Gastrocnemius medialis (tissue), 4 donors: ENCODE results near the gene APOBEC2. TPM values are rescaled to one million over a fixed set of nuclear protein-coding genes. Genes with fewer than 3 reads are reported as not detected.

Experiments used
- ATAC-seq, 2 donors: fragments of 150-250 bp; one replicate each; pipeline ENCODE4 v1.9.1; 2016
- DNase-seq, 2 donors: peaks; one replicate each; pipeline ENCODE4 v3.0.0-alpha.2; 2019
- H3K27ac ChIP-seq, 4 donors: fragments of 200-600 bp; sonication (generic); 1 replicate in 1 of 4; 2 replicates in 3 of 4; pipeline ENCODE4 v1.5.1; 2016 to 2018; ENCODE audit warnings: mild to moderate bottlenecking in 2 of 4, moderate library complexity in 1 of 4
- H3K27me3 ChIP-seq, 3 donors: fragments of 200-600 bp; sonication (generic) in 2 of 3; 1 replicate in 1 of 3; 2 replicates in 2 of 3; pipeline versions ENCODE4 v1.5.1 to v1.6.0; 2016 to 2019; ENCODE audit warnings: mild to moderate bottlenecking in 1 of 3, moderate library complexity in 1 of 3
- H3K36me3 ChIP-seq, 2 donors: fragments of 200-600 bp; sonication (generic) in 1 of 2; one replicate each; pipeline ENCODE4 v1.5.1; 2017 to 2018
- H3K4me1 ChIP-seq, 2 donors: fragments of 200-600 bp; sonication (generic) in 1 of 2; one replicate each; pipeline ENCODE4 v1.5.1; 2016 to 2017; ENCODE audit warnings: mild to moderate bottlenecking in 2 of 2
- H3K4me3 ChIP-seq, 4 donors: fragments of 200-600 bp; sonication (generic) in 3 of 4; 1 replicate in 1 of 4; 2 replicates in 3 of 4; pipeline ENCODE4 v1.5.1; 2016 to 2019; ENCODE audit warnings: mild to moderate bottlenecking in 2 of 4
- H3K9me3 ChIP-seq, 3 donors: fragments of 200-600 bp; sonication (generic) in 2 of 3; 1 replicate in 1 of 3; 2 replicates in 2 of 3; pipeline ENCODE4 v1.5.1; 2016 to 2019
- CTCF ChIP-seq, 5 experiments: fragments of 450-650 bp in 3 of 5; fragments of 200-600 bp in 2 of 5; sonication (generic) in 2 of 5; IDR thresholded peaks in 4 of 5; conservative IDR thresholded peaks in 1 of 5; 1 replicate in 4 of 5; 2 replicates in 1 of 5; pipeline ENCODE4 v1.5.1; 2016 to 2019; ENCODE audit warnings: antibody characterized with exemption in 5 of 5, mild to moderate bottlenecking in 3 of 5, moderate library complexity in 3 of 5
- POLR2A ChIP-seq, 2 donors: fragments of 450-650 bp; IDR thresholded peaks; one replicate each; pipeline ENCODE4 v1.6.1; 2017; ENCODE audit warnings: antibody characterized with exemption in 2 of 2, mild to moderate bottlenecking in 2 of 2, moderate library complexity in 2 of 2
- in situ Hi-C, 4 donors: fragments of 200-750 bp; cut with MboI; loops; one replicate each; pipeline versions ENCODE4 v1.15.0 to v1.8.0; 2017; ENCODE audit warnings: low sequenced_read_pairs in 4 of 4
- intact Hi-C: fragments of 100-400 bp; cut with DNase I; formaldehyde crosslinking; loops from one replicate; pipeline ENCODE4 v1.15.1; 2023; ENCODE audit warnings: low total_unique reads
- total RNA-seq, 4 donors: library from RNA; depleted of rRNA; stranded (reverse); fragments of >200 nt; gene quantifications; one replicate each; pipeline versions ENCODE4 v1.1.0 to v1.2.3, GENCODE V29; 2016

The APOBEC2 gene
- total RNA-seq, 4 donors from 2014 or later, result 93.9 to 315 (median 106) TPM

- Histone ChIP-seq H3K9me3 (no peaks in the 10 kb centered on the region), H3K4me1 (peaks cover under 1 to 8% of the 10 kb centered on the region in 2 donors), H3K4me3 (no peak overlapping the region), H3K36me3 (no peaks in the 10 kb centered on the region), H3K27me3 (no peaks in the 10 kb centered on the region), H3K27ac (no peak overlapping the region)
- in situ Hi-C loops (loop anchor here in 1 of 4 donors (25.0 kb wide), 1 partner anchor 1046 kb away; no protein-coding TSS in a partner anchor), intact Hi-C loops (no loop called here)
- no peak for ATAC-seq
- DNase-seq, result no peak
- TF ChIP-seq POLR2A (IDR thresholded peaks at IDR 0.05), result no peak
- no peak for TF ChIP-seq CTCF (IDR thresholded peaks at IDR 0.05 in 4 of 5, conservative IDR thresholded peaks at IDR 0.05 in 1 of 5)
These were observed 19.2 kb upstream of the APOBEC2 start for GRCh38 chr6:41033776-41034175.

- Histone ChIP-seq H3K36me3 (no peaks in the 10 kb centered on the region), H3K4me1 (peaks cover 6 to 19% of the 10 kb centered on the region in 2 donors), H3K9me3 (no peaks in the 10 kb centered on the region), H3K4me3 (no peak overlapping the region), H3K27ac (no peak overlapping the region), H3K27me3 (no peaks in the 10 kb centered on the region)
- in situ Hi-C loops, result loop anchor here in 1 of 4 donors (25.0 kb wide), 1 partner anchor 1049 kb away; no protein-coding TSS in a partner anchor
- no peak for ATAC-seq
- intact Hi-C loops, result no loop called here
- TF ChIP-seq CTCF (IDR thresholded peaks at IDR 0.05 in 4 of 5, conservative IDR thresholded peaks at IDR 0.05 in 1 of 5), result no peak
- TF ChIP-seq POLR2A (IDR thresholded peaks at IDR 0.05), result no peak
- no peak for DNase-seq
These were observed 16.8 kb upstream of the APOBEC2 start for GRCh38 chr6:41036186-41036585.

GRCh38 chr6:41036601-41037000, 16.4 kb upstream of the APOBEC2 start:
- no peaks in the 10 kb centered on the region for H3K9me3 ChIP-seq
- H3K4me1 ChIP-seq, result peaks cover 6 to 19% of the 10 kb centered on the region in 2 donors
- in situ Hi-C loops (loop anchor here in 1 of 4 donors (25.0 kb wide), 1 partner anchor 1049 kb away; no protein-coding TSS in a partner anchor), intact Hi-C loops (no loop called here)
- DNase-seq, result no peak
- no peak for ATAC-seq
- TF ChIP-seq CTCF (IDR thresholded peaks at IDR 0.05 in 4 of 5, conservative IDR thresholded peaks at IDR 0.05 in 1 of 5), result no peak
- no peak for TF ChIP-seq POLR2A (IDR thresholded peaks at IDR 0.05)
- H3K27ac ChIP-seq, result no peak overlapping the region
- H3K36me3 ChIP-seq, result no peaks in the 10 kb centered on the region
- no peak overlapping the region for H3K4me3 ChIP-seq
- no peaks in the 10 kb centered on the region for H3K27me3 ChIP-seq

DNA sequence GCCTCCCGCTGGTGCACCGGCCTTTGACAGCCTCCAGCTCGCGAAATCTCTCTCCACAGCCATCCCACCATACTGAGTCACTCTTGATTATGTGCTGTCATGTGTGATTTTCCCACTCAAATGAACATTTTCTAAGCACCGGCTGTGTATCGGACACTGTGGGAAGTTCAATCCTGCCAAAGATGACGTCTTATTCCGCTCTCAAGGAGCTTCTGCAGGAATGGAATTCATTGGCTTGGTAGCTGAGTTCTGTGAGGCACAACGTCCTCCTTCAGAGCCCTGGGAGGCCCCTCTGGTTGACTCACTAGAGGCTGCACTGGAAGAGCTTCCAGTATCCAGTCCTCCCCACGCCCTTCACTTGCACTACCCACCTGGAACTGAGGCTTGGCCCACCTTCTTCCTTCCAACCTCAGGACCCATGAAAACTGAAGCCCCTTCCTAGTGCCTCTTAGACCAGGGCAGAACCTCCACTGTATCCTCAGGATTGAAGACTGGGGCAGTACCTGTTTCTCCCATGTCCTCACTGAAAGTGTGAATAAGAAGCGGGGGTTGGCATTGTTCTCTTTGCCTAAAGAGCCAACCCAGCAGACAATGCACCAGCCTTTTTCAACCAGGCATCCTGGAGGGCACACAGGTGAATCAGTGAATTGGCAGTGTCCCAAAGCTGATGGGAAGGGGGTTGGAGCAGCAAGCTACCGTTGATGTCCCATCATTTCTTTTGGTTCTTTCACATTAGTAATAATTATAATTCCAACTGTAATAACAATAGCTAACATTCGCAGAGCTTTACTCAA, 15.7 kb upstream of the APOBEC2 start:
- Histone ChIP-seq H3K27ac (no peak overlapping the region), H3K27me3 (no peaks in the 10 kb centered on the region), H3K4me1 (peaks cover 6 to 19% of the 10 kb centered on the region in 2 donors), H3K36me3 (no peaks in the 10 kb centered on the region), H3K9me3 (no peaks in the 10 kb centered on the region), H3K4me3 (no peak overlapping the region)
- TF ChIP-seq POLR2A (IDR thresholded peaks at IDR 0.05), result no peak
- TF ChIP-seq CTCF (IDR thresholded peaks at IDR 0.05 in 4 of 5, conservative IDR thresholded peaks at IDR 0.05 in 1 of 5), result no peak
- intact Hi-C loops (no loop called here), in situ Hi-C loops (loop anchor here in 1 of 4 donors (25.0 kb wide), 1 partner anchor 1050 kb away; no protein-coding TSS in a partner anchor)
- ATAC-seq, result no peak
- no peak for DNase-seq
